ENCODE data around the gene NRF1. TPM values are rescaled to one million over a fixed set of nuclear protein-coding genes. Genes with fewer than 3 reads are reported as not detected.

Gene NRF1
- total and polyA plus RNA-seq, 5 donors: 5.7 to 20.0 (median 18.8) TPM

DNA sequence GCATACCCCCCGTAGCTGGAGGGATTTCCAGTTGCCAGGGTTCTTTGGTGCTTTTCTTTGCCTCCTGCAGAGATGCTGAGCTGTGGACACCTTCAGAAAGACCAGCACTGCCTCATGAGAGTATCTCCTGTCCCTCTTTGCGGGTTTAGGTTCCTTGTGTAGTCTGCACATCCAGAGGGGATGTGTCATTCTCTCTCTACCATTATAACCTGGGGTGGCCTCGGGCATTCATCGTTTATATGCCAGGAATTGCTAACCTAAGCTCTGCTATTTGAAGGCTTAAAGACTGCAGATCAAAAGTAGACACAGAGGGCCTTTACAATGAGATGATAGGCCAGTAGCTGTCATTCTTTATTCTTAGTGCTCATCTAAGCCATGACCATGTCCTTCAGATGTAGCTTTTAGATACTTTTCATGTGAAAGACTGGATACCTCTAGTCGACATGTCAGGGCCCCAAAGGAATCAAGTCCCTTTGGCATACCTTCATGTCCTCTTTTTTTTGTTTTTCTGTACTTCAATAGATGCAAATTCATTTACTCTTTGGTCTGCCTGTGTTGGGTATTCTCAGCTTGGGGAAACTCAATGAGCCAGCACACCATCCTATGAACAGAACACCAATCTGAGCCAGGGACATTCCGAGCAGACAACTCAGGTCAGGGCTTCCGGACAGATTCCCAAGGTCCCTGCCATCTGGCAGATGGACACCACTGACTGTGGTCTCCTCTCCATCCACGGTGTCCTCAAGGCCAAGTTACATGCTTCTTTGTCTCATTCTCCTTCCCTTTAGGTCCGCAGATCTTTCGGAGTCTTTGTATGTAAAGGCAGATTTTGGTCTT is 129.3 kb downstream of the NRF1 start:
- Histone ChIP-seq H3K27me3 (ENCODE audit: control insufficient read depth, insufficient read depth) (no peaks in the 10 kb centered on the region), H3K27ac (ENCODE audit: low read length) (peak overlapping the region; percentile 78), H3K4me1 (ENCODE audit: control insufficient read depth, insufficient read depth, low read length) (peaks cover 13% of the 10 kb centered on the region), H3K9me3 (ENCODE audit: control insufficient read depth, low read length) (no peaks in the 10 kb centered on the region), H3K4me3 (ENCODE audit: low read length) (no peak overlapping the region)
- 82% methylated on average over 10 of the region's 10 CpGs for WGBS
- DNase-seq (no peak), ATAC-seq (no peak)
- intact Hi-C loops (cut with DNase I): no loop called here

DNA sequence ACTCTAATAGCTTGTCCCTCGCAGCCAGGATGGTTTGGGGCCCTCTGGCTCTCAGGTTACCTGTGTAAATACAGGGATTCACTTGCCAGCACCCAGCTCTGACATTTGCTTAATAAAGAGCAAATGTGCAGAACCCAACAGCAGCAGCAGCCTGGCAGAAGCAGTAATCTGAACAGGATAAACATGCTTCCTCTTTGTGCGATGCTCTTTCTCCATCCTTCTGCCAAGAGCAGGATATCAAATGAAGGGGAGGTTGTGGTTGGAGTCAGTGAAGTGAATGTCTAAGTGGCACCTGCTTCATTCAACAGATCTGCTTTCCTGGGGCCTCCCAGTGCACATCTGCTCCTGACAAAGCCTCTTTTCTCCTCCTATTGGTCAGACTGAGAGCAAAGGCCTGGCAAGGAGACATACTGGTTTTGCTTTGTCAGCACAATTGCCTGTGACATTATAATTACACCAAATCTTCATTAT is 130.3 kb downstream of the NRF1 start:
- peaks cover 13% of the 10 kb centered on the region for H3K4me1 ChIP-seq (ENCODE audit: control insufficient read depth, insufficient read depth, low read length)
- DNase-seq: no peak
- intact Hi-C loops (cut with DNase I): no loop called here
- no peak for ATAC-seq
- no peaks in the 10 kb centered on the region for H3K9me3 ChIP-seq (ENCODE audit: control insufficient read depth, low read length)
- 37% methylated on average over 2 of the region's 2 CpGs for WGBS
- no peak overlapping the region for H3K4me3 ChIP-seq (ENCODE audit: low read length)
- no peaks in the 10 kb centered on the region for H3K27me3 ChIP-seq (ENCODE audit: control insufficient read depth, insufficient read depth)
- H3K27ac ChIP-seq (ENCODE audit: low read length): peak overlapping the region; percentile 66

DNA sequence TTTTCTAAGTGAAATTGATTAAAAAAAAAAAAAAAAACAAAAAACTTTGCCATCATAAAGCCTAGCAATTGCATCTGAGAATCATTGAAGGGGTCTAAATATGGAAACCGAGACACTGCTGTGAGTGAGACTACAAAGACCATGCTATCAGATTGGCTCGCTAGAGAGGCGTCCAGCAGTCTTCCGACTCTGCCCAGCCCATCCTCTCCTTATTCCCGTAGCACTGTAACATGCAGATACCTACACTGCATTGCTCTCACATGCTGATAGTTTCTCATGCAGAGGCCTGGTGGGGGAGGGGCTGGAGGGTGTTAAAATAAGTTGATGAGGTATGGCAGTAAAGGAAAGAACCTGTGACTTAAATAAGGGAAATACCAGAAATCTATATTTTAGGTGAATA is 130.7 kb downstream of the NRF1 start:
- intact Hi-C loops (cut with DNase I): no loop called here
- Histone ChIP-seq H3K4me3 (ENCODE audit: low read length) (no peak overlapping the region), H3K4me1 (ENCODE audit: control insufficient read depth, insufficient read depth, low read length) (peaks cover 13% of the 10 kb centered on the region), H3K27me3 (ENCODE audit: control insufficient read depth, insufficient read depth) (no peaks in the 10 kb centered on the region), H3K9me3 (ENCODE audit: control insufficient read depth, low read length) (no peaks in the 10 kb centered on the region), H3K27ac (ENCODE audit: low read length) (no peak overlapping the region)
- 47% methylated on average over 5 of the region's 5 CpGs for WGBS
- ATAC-seq (peak; percentile 61 to 83), DNase-seq (peak in 1 of 3 donors; percentile 59)

- ATAC-seq: no peak
- WGBS: 79% methylated on average over 4 of the region's 4 CpGs
- no peaks in the 10 kb centered on the region for H3K9me3 ChIP-seq (ENCODE audit: control insufficient read depth, low read length)
- intact Hi-C loops (cut with DNase I): no loop called here
- no peak overlapping the region for H3K4me3 ChIP-seq (ENCODE audit: low read length)
- H3K27ac ChIP-seq (ENCODE audit: low read length): no peak overlapping the region
- no peak for DNase-seq
- no peaks in the 10 kb centered on the region for H3K27me3 ChIP-seq (ENCODE audit: control insufficient read depth, insufficient read depth)
- H3K4me1 ChIP-seq (ENCODE audit: control insufficient read depth, insufficient read depth, low read length): peaks cover 2% of the 10 kb centered on the region
Measured at GRCh38 chr7:129746857-129747529, 135.5 kb downstream of the NRF1 start.

DNA sequence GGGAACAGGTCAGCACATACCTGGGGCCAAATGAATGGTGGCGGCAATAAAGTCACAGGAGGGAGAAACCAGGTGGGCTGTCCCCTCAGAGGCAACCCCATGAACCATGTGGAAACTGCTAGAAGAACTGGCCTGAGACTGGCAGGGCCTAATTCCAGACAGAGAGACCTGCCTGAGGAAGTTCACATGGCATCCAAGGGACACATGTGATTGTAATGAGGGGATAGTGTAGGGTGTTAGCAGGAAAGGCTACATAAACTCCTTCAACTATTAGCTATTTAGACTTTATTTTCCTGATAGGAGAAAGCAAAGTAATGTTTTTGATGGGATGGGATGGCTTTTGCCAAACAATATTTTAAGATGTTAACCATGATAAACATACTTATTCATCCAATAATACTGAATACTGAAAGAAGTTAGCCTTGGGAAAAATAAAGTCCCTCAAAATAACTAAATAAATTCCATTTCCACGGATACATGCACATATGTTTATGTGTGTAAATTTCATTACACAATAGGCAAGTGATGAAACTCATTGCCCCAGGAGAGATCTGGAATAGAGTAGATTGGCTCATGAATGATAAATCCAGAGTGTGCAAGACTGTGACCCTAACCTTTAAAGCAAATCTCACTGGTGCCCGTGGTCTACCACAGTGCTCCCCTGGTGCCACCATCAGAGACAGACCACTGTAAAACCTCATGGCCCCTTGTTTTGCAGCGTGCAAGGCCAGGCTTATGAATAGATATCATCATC is 137.0 kb downstream of the NRF1 start:
- no peaks in the 10 kb centered on the region for H3K27me3 ChIP-seq (ENCODE audit: control insufficient read depth, insufficient read depth)
- no peaks in the 10 kb centered on the region for H3K9me3 ChIP-seq (ENCODE audit: control insufficient read depth, low read length)
- WGBS: 92% methylated on average over 4 of the region's 4 CpGs
- DNase-seq (no peak), ATAC-seq (no peak)
- H3K4me3 ChIP-seq (ENCODE audit: low read length): no peak overlapping the region
- no peak overlapping the region for H3K27ac ChIP-seq (ENCODE audit: low read length)
- intact Hi-C loops (cut with DNase I): no loop called here
- H3K4me1 ChIP-seq (ENCODE audit: control insufficient read depth, insufficient read depth, low read length): no peaks in the 10 kb centered on the region

DNA sequence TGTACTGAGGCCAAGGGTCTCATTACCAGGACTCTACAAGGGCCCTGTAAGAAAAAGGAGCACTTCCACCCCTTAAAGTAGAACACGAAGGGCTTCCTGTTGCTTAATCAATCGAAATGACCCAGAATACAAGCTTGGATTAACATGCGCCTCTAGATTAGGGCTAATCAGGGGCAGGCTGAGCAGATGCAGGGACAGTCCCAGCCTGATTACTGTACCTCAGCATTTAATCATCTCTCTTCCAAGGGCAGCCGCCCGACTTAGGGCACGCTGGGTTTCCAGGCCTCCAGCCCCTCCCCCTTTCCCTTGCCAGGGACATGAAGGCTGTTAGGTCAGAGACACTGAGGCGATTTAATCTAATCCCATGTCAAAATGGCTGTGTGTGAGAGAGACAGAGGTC is 138.6 kb downstream of the NRF1 start:
- no peak overlapping the region for H3K27ac ChIP-seq (ENCODE audit: low read length)
- H3K9me3 ChIP-seq (ENCODE audit: control insufficient read depth, low read length): no peaks in the 10 kb centered on the region
- no peak overlapping the region for H3K4me3 ChIP-seq (ENCODE audit: low read length)
- no peaks in the 10 kb centered on the region for H3K27me3 ChIP-seq (ENCODE audit: control insufficient read depth, insufficient read depth)
- H3K4me1 ChIP-seq (ENCODE audit: control insufficient read depth, insufficient read depth, low read length): no peaks in the 10 kb centered on the region
- intact Hi-C loops (cut with DNase I): no loop called here
- DNase-seq (no peak), ATAC-seq (no peak)
- 86% methylated on average over 7 of the region's 7 CpGs for WGBS

GRCh38 chr7:129750501-129750900 is 139.0 kb downstream of the NRF1 start:
- Histone ChIP-seq H3K4me1 (ENCODE audit: control insufficient read depth, insufficient read depth, low read length) (no peaks in the 10 kb centered on the region), H3K9me3 (ENCODE audit: control insufficient read depth, low read length) (no peaks in the 10 kb centered on the region), H3K4me3 (ENCODE audit: low read length) (no peak overlapping the region), H3K27me3 (ENCODE audit: control insufficient read depth, insufficient read depth) (no peaks in the 10 kb centered on the region), H3K27ac (ENCODE audit: low read length) (no peak overlapping the region)
- intact Hi-C loops (cut with DNase I): no loop called here
- ATAC-seq (no peak), DNase-seq (no peak)
- 97% methylated on average over 3 of the region's 3 CpGs for WGBS

- H3K4me3 ChIP-seq (ENCODE audit: low read length): no peak overlapping the region
- DNase-seq: no peak
- no peaks in the 10 kb centered on the region for H3K4me1 ChIP-seq (ENCODE audit: control insufficient read depth, insufficient read depth, low read length)
- no peaks in the 10 kb centered on the region for H3K9me3 ChIP-seq (ENCODE audit: control insufficient read depth, low read length)
- intact Hi-C loops (cut with DNase I): no loop called here
- 55% methylated on average over 1 of the region's 1 CpG for WGBS
- no peak for ATAC-seq
- H3K27me3 ChIP-seq (ENCODE audit: control insufficient read depth, insufficient read depth): no peaks in the 10 kb centered on the region
- H3K27ac ChIP-seq (ENCODE audit: low read length): no peak overlapping the region
Measured at GRCh38 chr7:129751916-129752315, 140.4 kb downstream of the NRF1 start.

DNA sequence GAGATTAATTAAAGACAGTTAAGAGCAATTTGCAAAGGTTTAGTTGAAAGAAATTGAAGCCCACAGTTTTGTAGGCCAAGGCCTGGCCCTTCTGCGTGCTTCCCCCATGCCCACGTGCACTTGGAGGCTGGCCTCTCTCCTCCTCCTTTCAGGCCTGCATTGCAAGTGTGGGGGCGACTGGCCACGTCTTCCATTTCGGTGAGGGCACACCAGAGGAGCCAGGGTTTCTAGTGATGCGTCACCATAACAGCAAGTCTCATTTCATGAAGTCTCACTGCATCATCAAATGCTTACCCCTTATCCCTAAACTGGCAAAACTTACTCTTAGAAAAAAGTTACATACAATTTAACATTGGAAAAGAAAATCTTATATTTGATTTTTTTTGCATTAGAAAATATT is 141.2 kb downstream of the NRF1 start:
- Histone ChIP-seq H3K27me3 (ENCODE audit: control insufficient read depth, insufficient read depth) (no peaks in the 10 kb centered on the region), H3K4me3 (ENCODE audit: low read length) (no peak overlapping the region), H3K9me3 (ENCODE audit: control insufficient read depth, low read length) (no peaks in the 10 kb centered on the region), H3K4me1 (ENCODE audit: control insufficient read depth, insufficient read depth, low read length) (no peaks in the 10 kb centered on the region), H3K27ac (ENCODE audit: low read length) (no peak overlapping the region)
- ATAC-seq (no peak), DNase-seq (no peak)
- intact Hi-C loops (cut with DNase I): no loop called here
- WGBS: 88% methylated on average over 6 of the region's 6 CpGs

GRCh38 chr7:129754406-129754805 is 142.9 kb downstream of the NRF1 start:
- H3K4me3 ChIP-seq (ENCODE audit: low read length): no peak overlapping the region
- H3K27me3 ChIP-seq (ENCODE audit: control insufficient read depth, insufficient read depth): no peaks in the 10 kb centered on the region
- no peak for DNase-seq
- intact Hi-C loops (cut with DNase I): no loop called here
- WGBS: over 99% methylated on average over 2 of the region's 2 CpGs
- no peaks in the 10 kb centered on the region for H3K4me1 ChIP-seq (ENCODE audit: control insufficient read depth, insufficient read depth, low read length)
- H3K9me3 ChIP-seq (ENCODE audit: control insufficient read depth, low read length): no peaks in the 10 kb centered on the region
- no peak for ATAC-seq
- no peak overlapping the region for H3K27ac ChIP-seq (ENCODE audit: low read length)

- WGBS: 94% methylated on average over 5 of the region's 5 CpGs
- no peak overlapping the region for H3K4me3 ChIP-seq (ENCODE audit: low read length)
- H3K4me1 ChIP-seq (ENCODE audit: control insufficient read depth, insufficient read depth, low read length): no peaks in the 10 kb centered on the region
- no peaks in the 10 kb centered on the region for H3K27me3 ChIP-seq (ENCODE audit: control insufficient read depth, insufficient read depth)
- ATAC-seq: no peak
- no peaks in the 10 kb centered on the region for H3K9me3 ChIP-seq (ENCODE audit: control insufficient read depth, low read length)
- H3K27ac ChIP-seq (ENCODE audit: low read length): no peak overlapping the region
- no peak for DNase-seq
- intact Hi-C loops (cut with DNase I): no loop called here
Measured at GRCh38 chr7:129757991-129758390, 146.5 kb downstream of the NRF1 start.

All from right cardiac atrium (tissue), 5 donors.